NCI-H2227 treated with DMSO at 0.1 percent for 48 hours (cell line): ENCODE measurements around the gene RPAP2.
"Not testable (repeated sequence)": the region's sequence is repeated elsewhere in the genome, so short reads cannot be mapped to it uniquely, and the experiment has no call there.

Experiments
- DNase-seq: peaks from one replicate; lab custom pipeline; 2025; lab: John Stamatoyannopoulos, UW

RPAP2 gene

DNA sequence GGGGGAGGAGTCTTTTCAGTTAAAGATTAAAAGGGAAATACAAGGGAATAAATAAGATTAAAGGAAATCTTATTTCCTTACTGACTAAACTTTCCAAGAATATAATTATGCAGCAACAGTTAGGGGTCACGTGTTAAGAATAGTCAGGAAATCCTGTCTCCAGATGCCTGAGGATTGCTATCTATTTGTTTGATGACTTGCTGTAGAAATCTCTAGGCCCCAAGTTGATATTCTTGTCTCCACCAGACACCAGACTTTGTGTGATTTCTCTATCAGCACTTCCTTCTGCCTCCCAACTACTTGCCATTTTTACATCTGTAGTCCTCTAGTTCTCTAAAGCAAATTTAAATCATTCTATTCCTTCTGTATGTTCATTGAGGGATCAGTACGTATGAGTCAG, 77.5 kb downstream of the RPAP2 start:
- no peak for DNase-seq

DNA sequence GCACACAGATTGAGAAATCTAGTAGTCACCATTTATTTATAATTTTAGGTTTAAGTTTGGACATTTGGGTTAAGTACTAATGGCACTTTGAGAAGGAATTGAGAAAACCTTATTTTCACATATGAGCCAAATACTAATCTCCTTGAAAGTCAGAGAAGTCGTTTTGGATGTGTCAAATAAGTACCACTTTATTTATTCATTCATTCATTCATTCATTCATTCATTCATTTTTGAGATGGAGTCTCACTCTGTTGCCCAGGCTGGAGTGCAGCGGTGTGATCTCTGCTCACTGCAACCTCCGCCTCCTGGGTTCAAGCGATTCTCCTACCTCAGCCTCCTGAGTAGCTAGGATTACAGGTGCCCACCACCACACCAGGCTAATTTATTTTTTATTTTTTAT, 79.1 kb downstream of the RPAP2 start:
- not testable (repeated sequence) for DNase-seq

GRCh38 chr1:92380867-92381266, 82.0 kb downstream of the RPAP2 start:
- no peak for DNase-seq

DNA sequence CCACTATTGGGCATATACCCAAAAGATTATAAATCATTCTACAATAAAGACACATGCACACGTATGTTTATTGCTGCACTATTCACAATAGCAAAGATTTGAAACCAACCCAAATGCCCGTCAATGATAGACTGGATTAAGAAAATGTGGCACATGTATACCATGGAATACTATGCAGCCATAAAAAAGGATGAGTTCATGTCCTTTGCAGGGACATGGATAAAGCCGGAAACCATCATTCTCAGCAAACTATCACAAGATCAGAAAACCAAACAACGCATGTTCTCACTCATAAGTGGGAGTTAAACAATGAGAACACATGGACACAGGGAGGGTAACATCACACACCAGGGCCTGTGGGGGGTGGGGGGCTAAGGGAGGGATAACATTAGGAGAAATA, 95.1 kb downstream of the RPAP2 start:
- not testable (repeated sequence) for DNase-seq

DNA sequence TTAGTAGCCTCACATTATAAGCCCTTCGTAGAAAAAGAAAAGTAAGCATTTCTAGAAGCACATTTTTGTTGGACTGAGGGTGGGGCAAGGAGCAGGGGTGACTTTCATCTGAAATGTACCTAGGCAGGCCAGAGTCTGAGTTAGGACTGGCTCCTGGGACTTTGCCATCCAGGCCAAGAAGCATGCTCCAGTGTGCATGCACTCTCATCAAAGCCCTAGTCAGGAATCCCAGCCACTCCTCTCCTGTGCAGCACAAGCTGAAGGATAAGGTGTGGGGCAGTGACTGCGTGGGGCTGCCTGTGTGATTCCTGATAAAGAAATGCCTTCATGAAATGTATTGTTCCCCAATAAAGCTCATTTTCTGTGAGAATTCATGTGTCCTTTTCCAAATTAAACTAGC, 99.7 kb downstream of the RPAP2 start:
- DNase-seq, result no peak

DNA sequence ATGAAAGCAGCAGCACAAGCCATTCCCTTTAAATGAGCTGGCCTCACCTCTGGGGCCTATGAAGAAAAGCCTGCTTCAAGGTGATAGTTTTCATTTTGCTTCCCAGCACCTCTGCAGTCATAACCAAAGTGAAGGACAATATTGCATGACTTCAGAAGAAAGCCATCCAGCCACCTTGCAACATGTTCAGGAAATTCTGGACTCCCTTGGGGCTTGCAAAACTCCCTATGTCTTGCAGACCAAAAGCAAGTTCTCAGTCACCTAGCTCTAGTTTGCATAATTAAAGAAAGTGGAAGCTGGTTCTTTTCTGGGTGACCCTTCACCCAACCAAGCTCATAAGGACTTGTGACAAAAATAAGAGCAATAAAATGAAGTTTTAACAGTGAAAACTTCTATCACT, 100.2 kb downstream of the RPAP2 start:
- no peak for DNase-seq

- DNase-seq, result no peak
Observed at GRCh38 chr1:92404661-92405060, 105.8 kb downstream of the RPAP2 start.

DNA sequence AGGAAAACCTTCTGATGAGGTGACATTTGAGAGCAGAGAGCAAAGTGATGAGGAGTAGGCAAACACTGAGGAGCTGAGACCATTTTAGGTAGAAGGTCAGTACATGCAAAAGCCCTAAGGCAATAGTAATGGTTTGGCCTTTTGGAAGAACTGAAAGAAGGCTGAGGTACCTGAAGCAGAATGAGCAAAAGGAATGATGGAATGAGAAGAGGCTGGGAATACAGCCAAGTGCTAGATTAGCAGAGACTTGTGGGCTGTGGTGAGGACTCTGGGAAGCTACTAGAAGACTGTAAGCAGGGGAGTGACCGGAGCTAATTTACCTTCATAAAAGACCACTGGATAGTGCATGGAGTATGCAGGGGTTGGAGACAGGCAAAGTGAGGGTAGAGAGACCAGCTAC, 110.0 kb downstream of the RPAP2 start:
- no peak for DNase-seq

DNA sequence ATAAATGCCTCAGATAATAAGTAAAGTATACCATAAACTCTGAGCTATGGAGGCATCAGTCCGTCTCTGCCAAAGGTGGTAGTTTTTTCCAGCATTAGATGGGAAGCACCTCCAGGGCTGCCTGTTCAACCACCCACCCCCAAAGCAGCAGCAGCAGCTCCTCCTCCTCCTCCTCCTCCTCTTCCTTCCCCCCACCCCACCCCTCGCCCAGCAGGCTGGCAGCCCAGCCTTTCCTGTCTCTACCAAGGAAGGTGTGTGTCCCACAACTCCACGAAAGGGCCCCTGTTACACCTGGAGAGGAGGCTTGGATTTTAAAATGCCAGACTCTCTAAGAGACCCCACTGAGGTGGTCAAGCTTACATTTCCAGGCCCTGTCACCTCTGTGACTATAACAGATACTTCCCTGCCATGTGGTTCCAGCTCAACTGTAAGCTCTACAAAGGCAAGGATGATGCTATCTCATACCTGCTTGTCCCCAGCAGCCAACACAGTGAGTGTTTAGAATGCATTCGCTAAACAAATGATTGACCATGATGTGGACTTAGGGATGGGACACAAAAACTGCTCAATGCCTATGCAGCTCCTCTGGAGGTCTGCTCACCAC, 111.2 kb downstream of the RPAP2 start:
- no peak for DNase-seq

DNA sequence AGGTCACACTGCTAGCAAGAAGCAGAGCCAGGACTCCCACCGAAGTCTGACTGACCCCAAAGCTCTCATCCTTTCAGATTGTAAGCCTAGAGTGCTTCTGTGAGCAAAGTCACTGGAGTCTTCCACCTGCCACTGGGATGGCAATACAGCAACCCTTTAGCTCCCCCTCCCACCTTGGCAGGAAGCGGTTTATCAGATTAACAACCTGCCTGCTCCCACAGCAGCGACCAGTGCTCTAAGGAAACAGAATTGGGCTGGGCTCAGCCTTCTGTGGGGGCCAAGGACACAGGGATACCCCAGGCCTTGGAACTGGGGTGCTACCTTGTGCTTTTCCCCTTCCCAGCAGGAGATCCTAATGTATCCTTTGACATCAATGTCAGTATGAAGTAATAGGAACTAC, 111.8 kb downstream of the RPAP2 start:
- DNase-seq, result no peak

DNA sequence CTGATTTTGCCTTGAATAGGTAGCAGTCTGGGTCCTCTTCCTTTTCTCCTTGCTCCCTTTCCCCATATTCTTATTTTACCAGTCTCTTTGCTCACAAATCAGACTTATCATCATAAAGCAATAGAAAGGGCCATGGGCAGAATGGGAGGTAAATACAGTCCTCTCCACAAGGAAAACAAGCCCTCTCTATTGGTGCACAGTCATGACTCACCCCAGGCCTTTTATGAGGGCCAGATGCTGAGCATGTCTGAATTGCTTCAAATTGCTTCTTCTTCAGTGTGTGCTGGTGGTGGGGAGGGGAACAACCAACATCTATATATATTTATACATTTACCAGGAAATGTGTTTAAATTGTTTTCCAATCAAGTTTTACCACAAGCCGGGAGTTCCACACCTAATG, 112.7 kb downstream of the RPAP2 start:
- no peak for DNase-seq

GRCh38 chr1:92419642-92420041, 120.8 kb downstream of the RPAP2 start:
- DNase-seq, result no peak

- DNase-seq, result no peak
Observed at GRCh38 chr1:92424381-92424780, 125.5 kb downstream of the RPAP2 start.

- DNase-seq, result no peak
Observed at GRCh38 chr1:92425617-92426016, 126.8 kb downstream of the RPAP2 start.

DNA sequence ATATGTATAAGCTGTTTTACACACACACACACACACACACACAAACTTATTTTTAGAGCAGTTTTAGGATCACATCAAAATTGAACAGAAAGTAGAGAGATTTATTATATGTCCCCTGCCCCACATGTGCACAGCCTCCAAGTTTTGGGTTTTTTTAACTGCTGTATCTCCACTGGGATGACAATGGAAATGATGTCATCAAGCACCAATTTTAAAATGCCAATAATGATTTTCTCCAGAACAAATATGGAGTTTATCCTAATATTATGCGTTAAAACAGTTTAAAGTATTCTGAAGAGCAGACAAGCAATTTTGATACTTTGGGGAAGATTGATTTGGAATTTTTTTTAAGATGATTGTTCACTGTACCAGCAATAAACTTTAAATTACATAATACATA, 131.2 kb downstream of the RPAP2 start:
- no peak for DNase-seq

DNA sequence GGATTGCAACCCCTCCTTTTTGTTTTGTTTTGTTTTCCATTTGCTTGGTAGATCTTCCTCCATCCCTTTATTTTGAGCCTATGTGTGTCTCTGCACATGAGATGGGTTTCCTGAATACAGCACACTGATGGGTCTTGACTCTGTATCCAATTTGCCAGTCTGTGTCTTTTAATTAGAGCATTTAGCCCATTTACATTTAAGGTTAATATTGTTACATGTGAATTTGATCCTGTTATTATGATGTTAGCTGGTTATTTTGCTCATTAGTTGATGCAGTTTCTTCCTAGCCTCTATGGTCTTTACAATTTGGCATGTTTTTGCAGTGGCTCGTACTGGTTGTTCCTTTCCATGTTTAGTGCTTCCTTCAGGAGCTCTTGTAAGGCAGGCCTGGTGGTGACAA, 135.7 kb downstream of the RPAP2 start:
- not testable (repeated sequence) for DNase-seq

DNA sequence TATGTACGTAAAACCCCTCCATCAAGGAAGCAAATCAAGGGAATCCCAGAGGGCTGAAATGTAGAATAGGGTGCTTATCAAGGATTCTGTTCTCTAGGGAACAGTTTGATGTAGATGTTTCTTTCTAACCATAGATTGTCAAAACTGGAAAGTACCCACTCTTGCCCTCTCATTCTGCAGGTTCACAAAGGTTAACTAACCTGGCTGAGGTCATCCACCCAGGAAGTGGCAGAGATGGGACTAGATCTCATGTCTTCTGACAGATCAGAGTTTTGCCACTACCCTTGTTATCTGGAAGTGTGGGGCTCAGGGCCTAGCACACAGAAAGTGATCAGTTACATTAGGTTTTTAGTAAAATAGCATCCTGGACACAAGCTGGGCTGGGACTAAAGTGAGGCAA, 140.4 kb downstream of the RPAP2 start:
- no peak for DNase-seq

DNA sequence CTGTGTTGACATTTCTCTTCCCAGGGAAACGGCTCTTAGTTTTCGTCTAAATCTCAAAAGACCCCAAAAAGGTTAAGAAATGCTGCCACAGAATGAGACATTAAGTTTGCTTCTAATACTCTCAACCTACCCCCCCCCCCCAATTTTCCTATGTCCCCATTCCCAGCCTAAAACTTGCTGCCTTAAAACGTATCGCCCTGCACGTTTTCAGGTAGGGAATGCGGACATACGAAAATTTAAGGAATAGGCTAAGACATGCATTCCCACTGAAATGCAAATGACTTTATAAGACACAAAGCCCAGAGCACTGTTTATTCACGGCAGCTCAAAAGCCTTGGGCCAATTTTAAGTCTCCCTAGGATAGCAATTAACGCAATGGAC, 142.4 kb downstream of the RPAP2 start:
- DNase-seq, result no peak

- DNase-seq, result no peak
Observed at GRCh38 chr1:92441697-92442342, 143.0 kb downstream of the RPAP2 start.

DNA sequence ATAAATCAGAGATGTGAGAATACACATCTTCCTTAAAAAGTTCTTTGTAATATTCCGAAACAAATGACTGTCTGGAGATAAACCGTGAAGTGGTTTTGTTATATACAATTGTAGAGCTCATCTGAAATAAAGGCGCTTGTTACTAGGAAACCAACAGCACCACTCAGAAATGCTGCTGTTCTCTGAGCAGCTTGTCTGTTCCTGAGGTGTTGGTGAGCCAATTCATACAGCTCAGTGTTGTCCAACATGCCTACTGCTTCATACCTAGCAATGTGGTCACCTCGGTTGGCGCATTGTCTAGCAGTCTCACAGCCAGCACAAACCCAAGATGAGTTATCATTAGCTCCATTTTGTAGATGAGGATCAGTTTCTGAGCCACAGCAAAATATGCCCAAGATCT, 143.5 kb downstream of the RPAP2 start:
- no peak for DNase-seq

DNA sequence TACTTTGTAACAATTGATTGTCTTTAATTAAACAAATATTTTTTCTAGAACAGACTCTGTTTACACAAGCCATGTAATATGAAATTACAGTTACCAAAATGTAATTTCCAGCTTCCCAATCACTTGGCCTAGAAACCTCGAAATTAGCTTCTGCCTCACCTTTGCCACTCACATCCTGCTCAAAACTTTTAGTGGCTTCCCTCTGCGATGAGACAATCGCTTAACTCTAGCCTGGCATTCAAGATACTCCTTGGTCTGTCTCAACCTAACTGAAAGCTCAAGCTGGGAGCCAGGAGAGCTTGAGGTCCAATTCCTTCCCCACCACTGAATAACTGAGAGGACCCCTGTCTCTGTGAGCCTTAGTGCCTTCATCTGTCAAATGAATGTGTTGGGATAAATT, 145.0 kb downstream of the RPAP2 start:
- DNase-seq, result no peak

- no peak for DNase-seq
Observed at GRCh38 chr1:92444351-92444750, 145.5 kb downstream of the RPAP2 start.

DNA sequence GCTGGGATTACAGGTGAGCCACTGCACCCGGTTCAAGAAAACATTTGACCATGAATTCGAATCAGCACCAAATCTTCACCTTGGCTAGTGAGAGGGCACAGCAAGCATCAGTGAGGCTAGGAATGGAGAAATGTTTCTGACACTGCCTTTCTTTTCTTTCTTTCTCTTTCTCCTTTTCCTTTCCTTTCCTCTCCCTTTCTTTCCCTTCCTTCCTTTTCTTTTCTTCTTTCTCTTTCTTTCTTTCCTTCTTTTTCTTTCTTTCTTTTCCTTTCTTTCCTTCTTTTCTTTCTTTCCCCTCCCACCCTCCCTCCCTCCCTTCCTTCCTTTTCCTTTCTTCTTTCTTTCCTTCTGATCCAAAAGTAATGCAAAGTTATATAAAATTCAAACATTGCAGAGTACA, 147.0 kb downstream of the RPAP2 start:
- no peak for DNase-seq

DNA sequence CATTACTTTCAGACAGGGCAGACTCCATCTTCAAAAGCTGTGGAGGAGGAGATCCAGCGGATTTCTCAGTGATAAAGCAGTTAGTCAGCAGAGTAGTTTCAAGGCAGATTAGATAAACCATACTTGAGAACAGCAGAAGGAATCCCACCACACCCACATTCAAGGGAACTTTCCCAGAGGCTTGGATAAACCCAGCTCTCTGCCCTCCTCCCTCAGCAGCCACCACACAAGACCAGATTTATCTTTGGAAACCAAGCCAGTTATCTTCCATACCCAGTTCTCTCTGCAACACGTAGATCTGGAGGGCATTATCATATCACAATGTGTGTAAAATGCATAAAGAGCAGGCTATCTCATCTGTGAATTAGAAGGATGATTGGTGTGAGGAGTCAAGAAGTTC, 147.7 kb downstream of the RPAP2 start:
- DNase-seq, result no peak
